Measurements from ENCODE around the gene EVA1C. TPM values are rescaled to one million over a fixed set of nuclear protein-coding genes. Genes with fewer than 3 reads are reported as not detected.
"Not testable (repeated sequence)": the region's sequence is repeated elsewhere in the genome, so short reads cannot be mapped to it uniquely, and the experiment has no call there.

The EVA1C gene
- total and polyA plus RNA-seq, 12 donors = 12.1 to 42.9 (median 14.0) TPM

- WGBS, 2 donors = 96 to 97% methylated on average over 7 of the region's 7 CpGs
- intact Hi-C loops (cut with DNase I) = no loop called here
These were observed 123.1 kb downstream of the EVA1C start for GRCh38 chr21:32535612-32536011.

GRCh38 chr21:32537569-32537881, 125.0 kb downstream of the EVA1C start:
- no peaks in the 10 kb centered on the region for H3K27me3 ChIP-seq
- WGBS, 2 donors = 80 to 86% methylated on average over 3 of the region's 3 CpGs
- no peaks in the 10 kb centered on the region for H3K36me3 ChIP-seq
- H3K4me1 ChIP-seq = no peaks in the 10 kb centered on the region
- ATAC-seq (peak in 1 of 8 donors; percentile 51), DNase-seq (no peak)
- no peak overlapping the region for H3K4me3 ChIP-seq
- H3K27ac ChIP-seq = no peak overlapping the region
- TF ChIP-seq CTCF (IDR thresholded peaks at IDR 0.05) = no peak
- H3K9me3 ChIP-seq = no peaks in the 10 kb centered on the region
- intact Hi-C loops (cut with DNase I) = no loop called here

More at GRCh38 chr21:32535612-32536011, 123.1 kb downstream of the EVA1C start:
- DNase-seq (no peak), ATAC-seq (no peak)
- H3K27me3 ChIP-seq = no peaks in the 10 kb centered on the region
- no peak for TF ChIP-seq CTCF (IDR thresholded peaks at IDR 0.05)
- no peaks in the 10 kb centered on the region for H3K9me3 ChIP-seq
- no peak overlapping the region for H3K4me3 ChIP-seq
- peaks cover 0 to 2% (median 0%) of the 10 kb centered on the region in 9 donors for H3K4me1 ChIP-seq
- no peaks in the 10 kb centered on the region for H3K36me3 ChIP-seq
- no peak overlapping the region for H3K27ac ChIP-seq

GRCh38 chr21:32538147-32538792, 125.8 kb downstream of the EVA1C start:
- DNase-seq (no peak), ATAC-seq (no peak)
- H3K36me3 ChIP-seq = no peaks in the 10 kb centered on the region
- no peaks in the 10 kb centered on the region for H3K9me3 ChIP-seq
- no peak for TF ChIP-seq CTCF (IDR thresholded peaks at IDR 0.05)
- H3K4me1 ChIP-seq = no peaks in the 10 kb centered on the region
- no peak overlapping the region for H3K27ac ChIP-seq
- no peaks in the 10 kb centered on the region for H3K27me3 ChIP-seq
- 85 to 94% methylated on average over 11 of the region's 11 CpGs for WGBS, 2 donors
- intact Hi-C loops (cut with DNase I) = no loop called here
- no peak overlapping the region for H3K4me3 ChIP-seq

- no peaks in the 10 kb centered on the region for H3K4me1 ChIP-seq
- H3K9me3 ChIP-seq = no peaks in the 10 kb centered on the region
- ATAC-seq = no peak
- intact Hi-C loops (cut with DNase I) = no loop called here
- H3K4me3 ChIP-seq = no peak overlapping the region
- H3K27me3 ChIP-seq = no peaks in the 10 kb centered on the region
- no peak for TF ChIP-seq CTCF (IDR thresholded peaks at IDR 0.05)
- H3K27ac ChIP-seq = no peak overlapping the region
- no peak for DNase-seq
- H3K36me3 ChIP-seq = no peaks in the 10 kb centered on the region
- WGBS, 2 donors = 92 to 95% methylated on average over 6 of the region's 6 CpGs
These were observed 126.9 kb downstream of the EVA1C start for GRCh38 chr21:32539378-32539777.

DNA sequence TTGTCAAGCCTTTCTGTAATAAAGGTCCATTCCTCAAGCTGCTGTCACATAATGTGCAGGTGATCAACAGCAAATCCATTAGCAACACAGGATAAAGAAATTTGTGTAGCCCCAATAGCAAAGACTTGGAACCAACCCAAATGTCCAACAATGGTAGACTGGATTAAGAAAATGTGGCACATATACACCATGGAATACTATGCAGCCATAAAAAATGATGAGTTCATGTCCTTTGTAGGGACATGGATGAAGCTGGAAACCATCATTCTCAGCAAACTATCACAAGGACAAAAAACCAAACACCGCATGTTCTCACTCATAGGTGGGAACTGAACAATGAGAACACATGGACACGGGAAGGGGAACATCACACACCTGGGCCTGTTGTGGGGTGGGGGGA, 130.6 kb downstream of the EVA1C start:
- H3K36me3 ChIP-seq; intact Hi-C loops (cut with DNase I); H3K9me3 ChIP-seq; ATAC-seq; H3K27me3 ChIP-seq; H3K27ac ChIP-seq; H3K4me1 ChIP-seq; DNase-seq; H3K4me3 ChIP-seq: not testable (repeated sequence)
- WGBS, 2 donors = 83 to 89% methylated on average over 1 to 2 of the region's 2 CpGs

All from heart right ventricle (tissue), 16 donors.